Mesendoderm (in vitro differentiated cells): Measurements from ENCODE around the gene PACSIN2.
A peak's percentile ranks its signal among the peaks of the same experiment; 100 is the strongest.
"Not testable (repeated sequence)": the region's sequence is repeated elsewhere in the genome, so short reads cannot be mapped to it uniquely, and the experiment has no call there.

Experiments
- DNase-seq: peaks from one replicate; pipeline ENCODE4 v3.0.0; 2013
- H2AK5ac ChIP-seq: 2 replicates; pipeline ENCODE4 v1.6.1; 2013; ENCODE audit warnings: low read length, inconsistent platforms
- H2BK120ac ChIP-seq: 2 replicates; pipeline ENCODE4 v1.6.1; 2013; ENCODE audit warnings: low read depth, mild to moderate bottlenecking, low read length, moderate library complexity, mixed read lengths
- H2BK15ac ChIP-seq: replicated peaks from 2 replicates; pipeline ENCODE4 v1.6.1; 2013; ENCODE audit warnings: low read depth, mild to moderate bottlenecking, moderate library complexity
- H2BK5ac ChIP-seq: 2 replicates; pipeline ENCODE4 v1.6.1; 2013; ENCODE audit warnings: low read length, inconsistent platforms
- H3K18ac ChIP-seq: 2 replicates; pipeline ENCODE4 v1.6.1; 2013; ENCODE audit warnings: mild to moderate bottlenecking, low read length, mixed read lengths
- H3K23ac ChIP-seq: one replicate; pipeline ENCODE4 v1.6.1; 2013; ENCODE audit warnings: low read length
- H3K27ac ChIP-seq: 2 replicates; pipeline ENCODE4 v1.5.1; 2013; ENCODE audit warnings: low read depth, mild to moderate bottlenecking, inconsistent platforms, low read length, moderate library complexity
- H3K27me3 ChIP-seq: 2 replicates; pipeline ENCODE4 v1.6.1; 2013; ENCODE audit warnings: low read length, control low read depth, mild to moderate bottlenecking, inconsistent platforms; ENCODE audit not compliant: insufficient read depth, poor library complexity
- H3K36me3 ChIP-seq: 2 replicates; pipeline ENCODE4 v1.6.1; 2013; ENCODE audit warnings: low read length, inconsistent platforms; ENCODE audit not compliant: control insufficient read depth, insufficient read depth
- H3K4ac ChIP-seq: one replicate; pipeline ENCODE4 v1.6.1; 2013; ENCODE audit warnings: low read depth, mild to moderate bottlenecking, low read length, moderate library complexity
- H3K4me1 ChIP-seq: 2 replicates; pipeline ENCODE4 v1.6.1; 2013; ENCODE audit warnings: low read depth, low read length, inconsistent platforms; ENCODE audit not compliant: control insufficient read depth
- H3K4me2 ChIP-seq: 2 replicates; pipeline ENCODE4 v1.6.1; 2013; ENCODE audit warnings: low read length
- H3K4me3 ChIP-seq: 2 replicates; pipeline ENCODE4 v1.5.1; 2013; ENCODE audit warnings: mild to moderate bottlenecking, low read length
- H3K56ac ChIP-seq: one replicate; pipeline ENCODE4 v1.6.1; 2013; ENCODE audit warnings: low read length
- H3K79me1 ChIP-seq: 2 replicates; pipeline ENCODE4 v1.6.1; 2013; ENCODE audit warnings: low read length, inconsistent platforms
- H3K79me2 ChIP-seq: 2 replicates; pipeline ENCODE4 v1.6.1; 2013; ENCODE audit warnings: mild to moderate bottlenecking, low read length; ENCODE audit not compliant: control insufficient read depth, insufficient read depth
- H3K9ac ChIP-seq: 2 replicates; pipeline ENCODE4 v1.6.1; 2013; ENCODE audit warnings: low read length, inconsistent platforms
- H4K5ac ChIP-seq: one replicate; pipeline ENCODE4 v1.6.1; 2013; ENCODE audit warnings: low read length
- H4K8ac ChIP-seq: one replicate; pipeline ENCODE4 v1.6.1; 2013; ENCODE audit warnings: low read depth, mild to moderate bottlenecking, control low read depth, low read length, moderate library complexity
- WGBS: extraction: QIAGEN DNeasy Blood & Tissue Kit; methylation state at CpG from one replicate; pipeline ENCODE4 v1.1.7; 2013; ENCODE audit warnings: low lambda C conversion rate, missing lambda C conversion rate; ENCODE audit not compliant: insufficient coverage; ENCODE audit errors: extremely low coverage; 5-methylcytosine and 5-hydroxymethylcytosine counted together

Gene PACSIN2

GRCh38 chr22:42972649-42973535 lies 42.1 kb downstream of the PACSIN2 start:
- Histone ChIP-seq H3K79me1 (peaks cover 37% of the 10 kb centered on the region), H3K18ac (no peak overlapping the region), H3K23ac (no peak overlapping the region), H2AK5ac (no peak overlapping the region), H3K4ac (no peak overlapping the region), H3K27ac (no peak overlapping the region), H4K8ac (no peak overlapping the region), H2BK120ac (no peak overlapping the region), H3K79me2 (peaks cover 49% of the 10 kb centered on the region), H3K9ac (no peak overlapping the region), H2BK15ac (no peak overlapping the region), H4K5ac (no peak overlapping the region), H3K36me3 (no peaks in the 10 kb centered on the region), H3K4me2 (no peak overlapping the region), H3K4me1 (peaks cover 4% of the 10 kb centered on the region), H3K27me3 (no peaks in the 10 kb centered on the region), H2BK5ac (no peak overlapping the region), H3K56ac (no peak overlapping the region), H3K4me3 (no peak overlapping the region)
- WGBS, result no CpG with 5 or more reads among the region's 10 CpGs
- DNase-seq, result no peak

DNA sequence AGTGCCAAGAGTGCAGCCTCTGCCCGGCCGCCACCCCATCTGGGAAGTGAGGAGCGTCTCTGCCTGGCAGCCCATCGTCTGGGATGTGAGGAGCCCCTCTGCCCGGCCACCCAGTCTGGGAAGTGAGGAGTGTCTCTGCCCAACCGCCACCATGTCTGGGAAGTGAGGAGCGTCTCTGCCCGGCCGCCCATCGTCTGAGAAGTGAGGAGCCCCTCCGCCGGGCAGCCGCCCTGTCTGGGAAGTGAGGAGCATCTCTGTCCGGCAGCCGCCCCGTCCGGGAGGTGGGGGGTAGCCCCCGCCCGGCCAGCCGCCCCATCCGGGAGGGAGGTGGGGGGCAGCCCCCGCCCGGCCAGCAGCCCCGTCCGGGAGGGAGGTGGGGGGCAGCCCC lies 43.5 kb downstream of the PACSIN2 start:
- not testable (repeated sequence) for H3K9ac ChIP-seq, H4K8ac ChIP-seq, H2BK120ac ChIP-seq, H3K56ac ChIP-seq, H3K27me3 ChIP-seq, H3K4ac ChIP-seq, DNase-seq, H2AK5ac ChIP-seq, H3K36me3 ChIP-seq, H3K4me2 ChIP-seq, H3K4me3 ChIP-seq, H4K5ac ChIP-seq, H2BK15ac ChIP-seq, H3K27ac ChIP-seq, H3K4me1 ChIP-seq, H3K23ac ChIP-seq, H2BK5ac ChIP-seq, H3K18ac ChIP-seq
- Histone ChIP-seq H3K79me2 (peaks cover 48% of the 10 kb centered on the region), H3K79me1 (peaks cover 38% of the 10 kb centered on the region)
- no CpG with 5 or more reads among the region's 25 CpGs for WGBS

GRCh38 chr22:42970029-42970428 lies 44.9 kb downstream of the PACSIN2 start:
- Histone ChIP-seq H4K5ac (no peak overlapping the region), H3K79me1 (peaks cover 33% of the 10 kb centered on the region), H3K4me2 (no peak overlapping the region), H2AK5ac (no peak overlapping the region), H3K23ac (no peak overlapping the region), H3K4me3 (no peak overlapping the region), H4K8ac (no peak overlapping the region), H3K9ac (no peak overlapping the region), H3K4ac (no peak overlapping the region), H2BK15ac (no peak overlapping the region), H3K27ac (no peak overlapping the region), H3K4me1 (peaks cover 6% of the 10 kb centered on the region), H3K56ac (no peak overlapping the region), H3K27me3 (no peaks in the 10 kb centered on the region), H3K18ac (no peak overlapping the region), H2BK5ac (no peak overlapping the region), H3K36me3 (no peaks in the 10 kb centered on the region), H3K79me2 (peaks cover 40% of the 10 kb centered on the region), H2BK120ac (no peak overlapping the region)
- WGBS, result no CpG with 5 or more reads among the region's 5 CpGs
- DNase-seq, result peak; percentile 47

GRCh38 chr22:42969348-42969975 lies 45.5 kb downstream of the PACSIN2 start:
- Histone ChIP-seq H3K4me2 (no peak overlapping the region), H4K5ac (no peak overlapping the region), H2BK5ac (no peak overlapping the region), H3K4ac (no peak overlapping the region), H3K9ac (no peak overlapping the region), H3K27ac (no peak overlapping the region), H3K23ac (no peak overlapping the region), H3K56ac (no peak overlapping the region), H3K18ac (no peak overlapping the region), H3K4me1 (peaks cover 8% of the 10 kb centered on the region), H3K79me1 (peaks cover 31% of the 10 kb centered on the region), H2BK120ac (no peak overlapping the region), H3K27me3 (no peaks in the 10 kb centered on the region), H3K4me3 (no peak overlapping the region), H3K79me2 (peaks cover 36% of the 10 kb centered on the region), H3K36me3 (no peaks in the 10 kb centered on the region), H2AK5ac (no peak overlapping the region), H4K8ac (no peak overlapping the region), H2BK15ac (no peak overlapping the region)
- DNase-seq, result no peak
- no CpG with 5 or more reads among the region's 12 CpGs for WGBS

DNA sequence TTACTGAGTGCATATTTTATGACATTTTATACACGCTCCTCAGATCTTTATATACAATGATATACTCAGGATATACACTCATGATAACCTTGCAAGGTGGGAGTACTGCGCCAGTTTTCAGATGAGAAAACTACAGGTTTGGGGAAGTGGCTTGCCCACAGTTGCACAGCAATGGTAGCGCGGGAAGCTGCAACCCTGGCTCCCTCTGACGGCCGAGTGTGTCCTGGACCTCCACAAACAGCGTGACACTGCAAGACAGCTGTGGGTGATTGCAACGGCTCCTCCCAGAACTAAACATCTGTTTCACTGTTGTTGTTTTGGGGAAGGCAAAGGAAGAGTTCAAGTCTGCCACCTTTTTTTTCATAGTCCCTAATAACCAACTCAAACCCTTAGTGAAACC lies 47.0 kb downstream of the PACSIN2 start:
- no peak overlapping the region for H3K4ac ChIP-seq
- no peaks in the 10 kb centered on the region for H3K27me3 ChIP-seq
- H3K4me3 ChIP-seq, result no peak overlapping the region
- no CpG with 5 or more reads among the region's 8 CpGs for WGBS
- no peak overlapping the region for H2AK5ac ChIP-seq
- no peak overlapping the region for H2BK5ac ChIP-seq
- no peaks in the 10 kb centered on the region for H3K36me3 ChIP-seq
- H2BK15ac ChIP-seq, result no peak overlapping the region
- no peak overlapping the region for H4K8ac ChIP-seq
- no peak overlapping the region for H3K18ac ChIP-seq
- H3K23ac ChIP-seq, result no peak overlapping the region
- H4K5ac ChIP-seq, result no peak overlapping the region
- H3K4me2 ChIP-seq, result no peak overlapping the region
- H3K79me1 ChIP-seq, result peaks cover 30% of the 10 kb centered on the region
- H3K56ac ChIP-seq, result no peak overlapping the region
- H3K27ac ChIP-seq, result no peak overlapping the region
- no peak for DNase-seq
- H3K79me2 ChIP-seq, result peaks cover 31% of the 10 kb centered on the region
- H2BK120ac ChIP-seq, result no peak overlapping the region
- H3K9ac ChIP-seq, result no peak overlapping the region
- peaks cover 11% of the 10 kb centered on the region for H3K4me1 ChIP-seq
